Glutamatergic neuron (in vitro differentiated cells): Measurements from ENCODE around the gene CREB3L4. TPM values are rescaled to one million over a fixed set of nuclear protein-coding genes. Genes with fewer than 3 reads are reported as not detected.

Experiments
- DNase-seq: peaks from one replicate; pipeline ENCODE4 v3.0.0; 2022
- H3K27ac Mint-ChIP-seq: one replicate; pipeline ENCODE4 v1.8.0; 2020; ENCODE audit warnings: mild to moderate bottlenecking, mixed read lengths, inconsistent platforms; ENCODE audit not compliant: unreplicated experiment
- H3K27me3 Mint-ChIP-seq: one replicate; pipeline ENCODE4 v1.8.0; 2020; ENCODE audit warnings: mild to moderate bottlenecking, moderate library complexity, mixed read lengths, inconsistent platforms; ENCODE audit not compliant: unreplicated experiment
- H3K36me3 Mint-ChIP-seq: one replicate; pipeline ENCODE4 v1.8.0; 2020; ENCODE audit warnings: mild to moderate bottlenecking, mixed read lengths, inconsistent platforms; ENCODE audit not compliant: unreplicated experiment
- H3K4me1 Mint-ChIP-seq: one replicate; pipeline ENCODE4 v1.8.0; 2020; ENCODE audit warnings: mild to moderate bottlenecking, low read depth, mixed read lengths, inconsistent platforms; ENCODE audit not compliant: unreplicated experiment
- H3K4me3 Mint-ChIP-seq: one replicate; pipeline ENCODE4 v1.8.0; 2020; ENCODE audit warnings: mild to moderate bottlenecking, mixed read lengths, inconsistent platforms; ENCODE audit not compliant: unreplicated experiment
- H3K9me3 Mint-ChIP-seq: one replicate; pipeline ENCODE4 v1.8.0; 2020; ENCODE audit warnings: mild to moderate bottlenecking, moderate library complexity, mixed read lengths, inconsistent platforms; ENCODE audit not compliant: unreplicated experiment
- total RNA-seq: library from RNA; stranded (reverse); fragmentation: NEBNext Ultra II Directional; extraction: Animal tissue kit (Norgen Biotek cat#: 25700); gene quantifications from one replicate; pipeline ENCODE4 v1.2.1, GENCODE V29; 2021; ENCODE audit not compliant: unreplicated experiment
- TF ChIP-seq, protein P1 (sequence below): fragments of 200-600 bp; sonication (generic); IDR thresholded peaks from one replicate; pipeline ENCODE4 v1.5.0; 2021; ENCODE audit not compliant: partially characterized antibody, unreplicated experiment

The CREB3L4 gene
- total RNA-seq, 1 donor from 2014 or later: 14.3 TPM

GRCh38 chr1:153958961-153959260 is 8.8 kb upstream of the CREB3L4 start:
- no peaks in the 10 kb centered on the region for H3K36me3 Mint-ChIP-seq
- H3K27ac Mint-ChIP-seq: peak overlapping the region; percentile 72
- TF ChIP-seq, protein P1, sequence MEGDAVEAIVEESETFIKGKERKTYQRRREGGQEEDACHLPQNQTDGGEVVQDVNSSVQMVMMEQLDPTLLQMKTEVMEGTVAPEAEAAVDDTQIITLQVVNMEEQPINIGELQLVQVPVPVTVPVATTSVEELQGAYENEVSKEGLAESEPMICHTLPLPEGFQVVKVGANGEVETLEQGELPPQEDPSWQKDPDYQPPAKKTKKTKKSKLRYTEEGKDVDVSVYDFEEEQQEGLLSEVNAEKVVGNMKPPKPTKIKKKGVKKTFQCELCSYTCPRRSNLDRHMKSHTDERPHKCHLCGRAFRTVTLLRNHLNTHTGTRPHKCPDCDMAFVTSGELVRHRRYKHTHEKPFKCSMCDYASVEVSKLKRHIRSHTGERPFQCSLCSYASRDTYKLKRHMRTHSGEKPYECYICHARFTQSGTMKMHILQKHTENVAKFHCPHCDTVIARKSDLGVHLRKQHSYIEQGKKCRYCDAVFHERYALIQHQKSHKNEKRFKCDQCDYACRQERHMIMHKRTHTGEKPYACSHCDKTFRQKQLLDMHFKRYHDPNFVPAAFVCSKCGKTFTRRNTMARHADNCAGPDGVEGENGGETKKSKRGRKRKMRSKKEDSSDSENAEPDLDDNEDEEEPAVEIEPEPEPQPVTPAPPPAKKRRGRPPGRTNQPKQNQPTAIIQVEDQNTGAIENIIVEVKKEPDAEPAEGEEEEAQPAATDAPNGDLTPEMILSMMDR: no peak
- peaks cover 34% of the 10 kb centered on the region for H3K4me1 Mint-ChIP-seq
- H3K4me3 Mint-ChIP-seq: peak overlapping the region; percentile 93
- H3K9me3 Mint-ChIP-seq: peaks cover 13% of the 10 kb centered on the region
- DNase-seq: no peak
- peaks cover 19% of the 10 kb centered on the region for H3K27me3 Mint-ChIP-seq

- H3K9me3 Mint-ChIP-seq: peaks cover 11% of the 10 kb centered on the region
- no peak overlapping the region for H3K4me3 Mint-ChIP-seq
Observed at GRCh38 chr1:153959454-153959853, 8.2 kb upstream of the CREB3L4 start.

DNA sequence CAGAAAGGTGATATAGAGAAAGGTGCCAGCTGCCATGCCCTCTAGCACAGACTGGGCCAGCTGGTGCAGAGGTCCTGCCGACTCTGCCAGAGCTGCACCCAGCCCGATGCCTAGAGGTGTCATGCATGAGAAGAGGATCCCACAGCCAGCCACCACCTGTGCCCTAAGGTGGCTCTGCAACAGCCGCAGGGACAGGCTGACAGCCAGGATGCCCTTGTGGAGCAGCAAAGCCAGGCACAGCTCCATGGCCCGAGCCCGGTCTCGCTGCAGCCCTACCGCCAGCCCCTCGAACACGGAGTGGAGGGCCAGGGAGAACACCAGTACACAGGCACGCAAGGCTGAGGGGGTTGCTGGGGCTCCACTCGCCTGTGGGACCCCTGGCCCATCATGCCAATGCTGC is 7.5 kb upstream of the CREB3L4 start:
- TF ChIP-seq, protein P1: no peak
- peaks cover 28% of the 10 kb centered on the region for H3K4me1 Mint-ChIP-seq

More at GRCh38 chr1:153959454-153959853, 8.2 kb upstream of the CREB3L4 start:
- Mint-ChIP-seq H3K27ac (peak overlapping the region; percentile 72), H3K27me3 (peaks cover 19% of the 10 kb centered on the region), H3K36me3 (no peaks in the 10 kb centered on the region), H3K4me1 (peaks cover 28% of the 10 kb centered on the region)
- no peak for DNase-seq
- TF ChIP-seq, protein P1: no peak

DNA sequence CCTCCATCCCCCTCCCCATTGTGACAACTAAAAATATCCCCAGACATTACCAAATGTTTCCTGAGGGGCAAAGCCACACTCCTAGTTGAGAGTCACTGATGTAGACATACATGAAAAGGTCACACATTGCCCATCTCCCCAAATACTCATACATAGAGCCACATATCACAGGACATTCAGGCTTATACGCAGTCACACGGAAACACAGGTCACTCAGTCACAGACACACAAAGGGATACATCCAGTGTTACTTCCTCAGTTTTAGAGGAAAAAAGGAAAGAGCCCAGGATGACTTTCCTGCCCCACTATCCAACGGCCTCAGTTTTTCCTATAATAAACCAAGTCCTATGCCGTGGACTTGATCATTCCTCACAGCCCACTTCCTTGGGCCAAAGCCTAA is 6.3 kb upstream of the CREB3L4 start:
- H3K36me3 Mint-ChIP-seq: no peaks in the 10 kb centered on the region
- peak overlapping the region; percentile 96 for H3K4me3 Mint-ChIP-seq
- TF ChIP-seq, protein P1: no peak
- peaks cover 11% of the 10 kb centered on the region for H3K9me3 Mint-ChIP-seq
- peaks cover 20% of the 10 kb centered on the region for H3K27me3 Mint-ChIP-seq
- peak overlapping the region; percentile 50 for H3K27ac Mint-ChIP-seq
- DNase-seq: no peak
- H3K4me1 Mint-ChIP-seq: peaks cover 26% of the 10 kb centered on the region

More for the DNA sequence above, 7.5 kb upstream of the CREB3L4 start:
- Mint-ChIP-seq H3K9me3 (peaks cover 11% of the 10 kb centered on the region), H3K4me3 (no peak overlapping the region), H3K36me3 (no peaks in the 10 kb centered on the region), H3K27me3 (peaks cover 19% of the 10 kb centered on the region), H3K27ac (peak overlapping the region; percentile 52)
- no peak for DNase-seq

DNA sequence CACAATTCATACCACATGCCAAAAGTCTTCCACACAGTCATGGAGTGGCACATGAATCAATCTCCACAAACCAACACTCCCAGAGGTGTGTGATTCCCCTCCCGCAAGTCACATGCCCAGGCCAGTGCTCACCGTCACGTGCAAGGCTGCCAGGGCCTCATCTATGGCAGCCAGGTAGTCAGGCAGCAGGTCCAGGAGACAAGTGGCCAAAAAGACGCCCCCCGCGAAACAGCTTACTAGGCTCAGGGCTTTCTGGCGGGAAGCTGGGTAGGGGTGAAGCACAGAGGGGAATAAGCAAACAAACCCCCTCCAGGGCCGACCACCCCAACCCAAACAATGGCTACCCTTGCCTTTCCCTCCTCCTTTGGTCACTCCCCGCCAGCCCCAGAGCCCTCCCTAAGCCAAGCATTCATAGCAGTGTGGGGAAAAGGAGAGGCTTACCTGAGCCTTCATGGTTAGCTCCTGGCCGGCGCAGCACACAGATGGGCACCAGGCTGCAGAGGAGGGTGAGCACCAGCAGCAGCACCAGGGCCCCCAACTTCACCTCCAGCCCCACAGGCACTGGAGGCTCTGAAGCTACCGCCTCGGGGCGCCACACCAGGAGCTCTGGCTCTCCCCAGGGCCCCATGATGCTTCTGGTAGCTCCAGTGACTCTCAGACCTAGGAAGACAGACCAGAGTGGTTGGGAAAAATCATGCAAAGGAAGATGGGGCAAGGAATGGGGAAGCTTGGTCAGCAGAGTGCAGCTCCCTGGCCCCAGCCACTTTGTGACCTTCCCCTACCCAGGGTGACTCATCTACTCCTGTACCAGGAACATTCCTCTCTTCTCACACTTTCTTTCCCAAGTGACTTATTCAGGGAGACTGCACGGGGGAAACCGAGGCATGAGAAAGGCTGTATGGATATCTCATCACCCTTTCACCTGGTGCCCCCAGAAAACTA is 5.3 kb upstream of the CREB3L4 start:
- DNase-seq: no peak
- TF ChIP-seq, protein P1: no peak
- peak overlapping the region; percentile 99 for H3K27ac Mint-ChIP-seq
- H3K4me1 Mint-ChIP-seq: peaks cover 24% of the 10 kb centered on the region
- no peaks in the 10 kb centered on the region for H3K36me3 Mint-ChIP-seq
- H3K27me3 Mint-ChIP-seq: peaks cover 25% of the 10 kb centered on the region
- H3K4me3 Mint-ChIP-seq: peak overlapping the region; percentile 96
- H3K9me3 Mint-ChIP-seq: peaks cover 13% of the 10 kb centered on the region
